Calu3 (cell line): ENCODE results near the gene NALCN. TPM values are rescaled to one million over a fixed set of nuclear protein-coding genes. Genes with fewer than 3 reads are reported as not detected.

Source experiments
- BruUV-seq: library from RNA; stranded (reverse); fragments of 400-500 nt; replicated peaks from 2 replicates; lab custom pipeline; 2021; lab: Mats Ljungman, UMichigan
- CTCF ChIA-PET: fragments of 300-600 bp; sonication (Branson Sonifier 250); formaldehyde crosslinking; loops from one replicate; lab custom pipeline; 2022; ENCODE audit warnings: antibody characterized with exemption; lab: Charles Lee
- DNase-seq: peaks from one replicate; pipeline ENCODE4 v3.0.0; 2022
- H3K27ac Mint-ChIP-seq: one replicate; pipeline ENCODE4 v1.8.0; 2022; ENCODE audit warnings: mixed read lengths; ENCODE audit not compliant: unreplicated experiment
- H3K27me3 Mint-ChIP-seq: one replicate; pipeline ENCODE4 v1.8.0; 2022; ENCODE audit warnings: mixed read lengths; ENCODE audit not compliant: unreplicated experiment
- H3K36me3 Mint-ChIP-seq: one replicate; pipeline ENCODE4 v1.8.0; 2022; ENCODE audit warnings: mild to moderate bottlenecking, moderate library complexity, mixed read lengths; ENCODE audit not compliant: insufficient read depth, unreplicated experiment
- H3K4me1 Mint-ChIP-seq: one replicate; pipeline ENCODE4 v1.8.0; 2022; ENCODE audit warnings: mild to moderate bottlenecking, low read depth, mixed read lengths; ENCODE audit not compliant: unreplicated experiment
- H3K4me3 Mint-ChIP-seq: one replicate; pipeline ENCODE4 v1.8.0; 2022; ENCODE audit warnings: mild to moderate bottlenecking, low read depth, moderate library complexity, mixed read lengths; ENCODE audit not compliant: unreplicated experiment
- H3K9me3 Mint-ChIP-seq: one replicate; pipeline ENCODE4 v1.8.0; 2022; ENCODE audit warnings: low read depth, mixed read lengths; ENCODE audit not compliant: unreplicated experiment
- intact Hi-C: fragments of 100-400 bp; cut with micrococcal nuclease; formaldehyde crosslinking; loops from one replicate; pipeline ENCODE4 v1.10.0; 2022; ENCODE audit not compliant: unreplicated experiment
- total RNA-seq: library from RNA; stranded (reverse); gene quantifications from 2 replicates; pipeline ENCODE4 v1.2.3, GENCODE V29; 2022
- TF ChIP-seq, protein P1 (sequence below): fragments of 200-600 bp; IDR thresholded peaks from one replicate; pipeline ENCODE4 v1.8.0; 2022; ENCODE audit warnings: antibody characterized with exemption; ENCODE audit not compliant: unreplicated experiment

Gene NALCN
- total RNA-seq, 1 experiment from 2014 or later, result 2.8 TPM

DNA sequence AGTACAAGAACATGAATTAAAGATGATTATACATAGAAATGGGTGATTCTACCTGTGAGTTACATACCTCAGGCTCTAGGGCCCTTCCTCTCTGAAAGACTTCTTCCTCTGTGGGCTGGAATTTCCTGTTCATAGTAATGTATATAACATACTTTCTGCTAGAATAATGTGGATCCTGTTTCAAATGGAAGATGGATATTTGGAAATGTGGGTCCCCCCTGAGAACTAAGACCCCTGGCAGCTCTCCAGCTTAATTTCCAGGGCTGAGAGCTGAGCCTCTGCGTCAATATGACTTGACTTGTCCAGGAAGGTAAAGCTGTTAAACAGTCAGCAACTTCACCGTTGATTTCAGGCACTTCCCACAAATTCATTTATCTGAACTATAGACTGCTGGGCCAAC lies 296.3 kb downstream of the NALCN start:
- no peaks in the 10 kb centered on the region for H3K4me1 Mint-ChIP-seq
- CTCF ChIA-PET, result no interaction called here

DNA sequence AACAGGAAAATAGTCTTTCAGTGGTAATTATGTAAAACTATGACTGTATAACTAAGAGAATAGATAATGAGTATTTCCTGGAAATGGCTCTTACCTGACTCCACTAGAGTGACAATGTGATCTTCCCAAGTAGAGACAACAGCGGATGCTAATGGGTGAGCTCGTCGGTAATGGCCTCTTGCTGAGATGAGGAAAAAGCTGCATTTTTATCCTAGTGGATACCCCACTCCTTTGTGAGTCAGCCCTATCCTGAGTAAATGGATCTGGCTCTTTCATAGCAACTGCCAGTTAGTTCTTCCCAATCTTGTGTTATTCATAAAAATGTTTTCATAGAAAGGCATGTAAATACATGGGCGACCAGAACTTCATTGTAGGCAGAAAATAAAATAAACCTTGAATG lies 299.5 kb downstream of the NALCN start:
- Mint-ChIP-seq H3K4me1 (no peaks in the 10 kb centered on the region), H3K9me3 (no peaks in the 10 kb centered on the region), H3K27me3 (no peaks in the 10 kb centered on the region), H3K27ac (no peak overlapping the region), H3K4me3 (no peak overlapping the region), H3K36me3 (no peaks in the 10 kb centered on the region)
- no peak for DNase-seq
- TF ChIP-seq, protein P1, sequence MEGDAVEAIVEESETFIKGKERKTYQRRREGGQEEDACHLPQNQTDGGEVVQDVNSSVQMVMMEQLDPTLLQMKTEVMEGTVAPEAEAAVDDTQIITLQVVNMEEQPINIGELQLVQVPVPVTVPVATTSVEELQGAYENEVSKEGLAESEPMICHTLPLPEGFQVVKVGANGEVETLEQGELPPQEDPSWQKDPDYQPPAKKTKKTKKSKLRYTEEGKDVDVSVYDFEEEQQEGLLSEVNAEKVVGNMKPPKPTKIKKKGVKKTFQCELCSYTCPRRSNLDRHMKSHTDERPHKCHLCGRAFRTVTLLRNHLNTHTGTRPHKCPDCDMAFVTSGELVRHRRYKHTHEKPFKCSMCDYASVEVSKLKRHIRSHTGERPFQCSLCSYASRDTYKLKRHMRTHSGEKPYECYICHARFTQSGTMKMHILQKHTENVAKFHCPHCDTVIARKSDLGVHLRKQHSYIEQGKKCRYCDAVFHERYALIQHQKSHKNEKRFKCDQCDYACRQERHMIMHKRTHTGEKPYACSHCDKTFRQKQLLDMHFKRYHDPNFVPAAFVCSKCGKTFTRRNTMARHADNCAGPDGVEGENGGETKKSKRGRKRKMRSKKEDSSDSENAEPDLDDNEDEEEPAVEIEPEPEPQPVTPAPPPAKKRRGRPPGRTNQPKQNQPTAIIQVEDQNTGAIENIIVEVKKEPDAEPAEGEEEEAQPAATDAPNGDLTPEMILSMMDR, result no peak
- CTCF ChIA-PET, result no interaction called here
- intact Hi-C loops, result no loop called here
- no TSS peak for BruUV-seq

More for the DNA sequence above, 296.3 kb downstream of the NALCN start:
- H3K36me3 Mint-ChIP-seq, result no peaks in the 10 kb centered on the region
- intact Hi-C loops, result no loop called here
- H3K9me3 Mint-ChIP-seq, result no peaks in the 10 kb centered on the region
- no peak overlapping the region for H3K4me3 Mint-ChIP-seq
- DNase-seq, result no peak
- BruUV-seq, result no TSS peak
- TF ChIP-seq, protein P1, result no peak
- no peaks in the 10 kb centered on the region for H3K27me3 Mint-ChIP-seq
- no peak overlapping the region for H3K27ac Mint-ChIP-seq

DNA sequence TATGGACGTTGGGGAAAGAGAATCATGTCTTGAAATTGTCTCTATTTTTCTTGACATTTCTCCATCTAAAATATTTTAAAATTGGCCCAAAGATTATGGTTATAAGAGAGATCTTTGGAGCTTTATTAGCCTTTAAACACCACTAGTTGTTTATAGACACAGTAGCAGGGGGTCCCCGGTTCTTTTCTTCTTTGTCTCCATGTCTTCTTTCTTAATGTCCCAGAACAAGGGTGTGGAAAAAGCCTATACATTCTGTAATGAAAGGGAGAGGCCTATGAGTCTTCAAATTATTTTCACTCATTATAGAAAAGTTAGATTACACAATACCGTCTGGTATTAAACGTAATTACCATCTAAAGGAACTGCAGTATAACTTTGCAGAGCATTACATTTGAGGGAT lies 300.0 kb downstream of the NALCN start:
- no peak for DNase-seq
- BruUV-seq, result no TSS peak
- TF ChIP-seq, protein P1, result no peak
- Mint-ChIP-seq H3K9me3 (no peaks in the 10 kb centered on the region), H3K27ac (no peak overlapping the region), H3K36me3 (no peaks in the 10 kb centered on the region), H3K4me3 (no peak overlapping the region), H3K4me1 (no peaks in the 10 kb centered on the region), H3K27me3 (no peaks in the 10 kb centered on the region)
- intact Hi-C loops, result no loop called here
- CTCF ChIA-PET, result no interaction called here

DNA sequence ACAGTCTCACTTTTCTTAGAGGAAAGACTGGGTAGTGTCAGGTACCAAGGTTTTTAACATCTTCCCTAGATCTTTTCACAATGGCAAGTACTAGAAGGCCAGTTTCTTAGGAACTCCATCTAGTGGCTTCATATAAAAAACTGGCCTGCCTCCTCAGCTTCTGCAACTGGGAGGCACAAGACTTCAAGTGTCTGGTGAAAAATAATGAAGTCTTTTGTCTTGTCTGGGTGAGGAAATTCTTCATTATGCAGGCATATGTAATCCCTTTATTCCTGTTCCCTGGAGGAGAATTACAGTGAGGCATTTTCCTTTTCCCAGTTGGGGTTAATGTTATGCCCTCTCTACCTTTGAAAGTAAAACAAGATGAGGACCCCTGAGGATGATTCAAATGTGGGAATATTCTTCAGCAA lies 300.5 kb downstream of the NALCN start:
- intact Hi-C loops, result no loop called here
- TF ChIP-seq, protein P1, result no peak
- no peaks in the 10 kb centered on the region for H3K36me3 Mint-ChIP-seq
- no peak overlapping the region for H3K27ac Mint-ChIP-seq
- H3K9me3 Mint-ChIP-seq, result no peaks in the 10 kb centered on the region
- no peaks in the 10 kb centered on the region for H3K4me1 Mint-ChIP-seq
- H3K27me3 Mint-ChIP-seq, result no peaks in the 10 kb centered on the region
- DNase-seq, result no peak
- CTCF ChIA-PET, result no interaction called here
- no peak overlapping the region for H3K4me3 Mint-ChIP-seq
- BruUV-seq, result no TSS peak

DNA sequence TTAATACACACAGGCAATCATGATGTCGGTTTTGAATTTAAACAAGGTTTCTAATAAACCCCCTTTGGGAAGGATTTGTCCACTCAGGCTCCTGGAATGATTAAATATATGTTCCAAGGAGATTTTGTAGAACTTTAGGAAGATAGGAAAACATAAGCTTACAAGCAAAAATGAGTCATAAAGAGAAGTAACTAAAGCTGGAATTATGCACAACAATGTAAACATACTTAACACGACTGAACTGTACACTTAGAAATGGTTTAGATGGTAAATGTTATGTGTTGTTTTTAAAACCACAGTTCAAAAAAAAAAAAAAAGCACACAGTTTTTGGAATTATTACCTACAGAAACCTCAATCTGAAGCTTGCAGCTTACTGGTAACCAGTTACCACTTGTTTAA lies 304.4 kb downstream of the NALCN start:
- Mint-ChIP-seq H3K27me3 (no peaks in the 10 kb centered on the region), H3K4me1 (no peaks in the 10 kb centered on the region), H3K9me3 (no peaks in the 10 kb centered on the region), H3K27ac (no peak overlapping the region), H3K36me3 (no peaks in the 10 kb centered on the region), H3K4me3 (no peak overlapping the region)
- TF ChIP-seq, protein P1, result no peak
- BruUV-seq, result no TSS peak
- intact Hi-C loops, result no loop called here
- CTCF ChIA-PET, result no interaction called here
- no peak for DNase-seq
